HG03039 (cell line): ENCODE results near the gene KRT76.

Source experiments
- ATAC-seq: cut with Tn5 transposase; IDR thresholded peaks from one replicate; pipeline ENCODE4 v1.9.1; 2021; ENCODE audit warnings: mild to moderate bottlenecking, moderate library complexity; ENCODE audit not compliant: unreplicated experiment

The KRT76 gene

GRCh38 chr12:52813885-52814709 is 37.0 kb upstream of the KRT76 start, which contains the start of gene KRT4:
KRT4 (minus strand) TSS chr12:52814116; CDS start chr12:52814058, 58 bp downstream.
- no peak for ATAC-seq

GRCh38 chr12:52813203-52813819 is 36.2 kb upstream of the KRT76 start:
- ATAC-seq: no peak

- no peak for ATAC-seq
These were observed 35.6 kb upstream of the KRT76 start for GRCh38 chr12:52812749-52813148.

- ATAC-seq: no peak
These were observed 34.9 kb upstream of the KRT76 start for GRCh38 chr12:52812073-52812400.

GRCh38 chr12:52811191-52812072 is 34.3 kb upstream of the KRT76 start:
- no peak for ATAC-seq

GRCh38 chr12:52810554-52810953 is 33.4 kb upstream of the KRT76 start:
- no peak for ATAC-seq

- no peak for ATAC-seq
These were observed 32.0 kb upstream of the KRT76 start for GRCh38 chr12:52809166-52809565.

GRCh38 chr12:52808573-52809160 is 31.5 kb upstream of the KRT76 start:
- ATAC-seq: no peak

GRCh38 chr12:52807544-52808470 is 30.7 kb upstream of the KRT76 start:
- no peak for ATAC-seq

- ATAC-seq: no peak
These were observed 29.8 kb upstream of the KRT76 start for GRCh38 chr12:52806821-52807543.

- no peak for ATAC-seq
These were observed 29.1 kb upstream of the KRT76 start for GRCh38 chr12:52806169-52806811.

GRCh38 chr12:52805739-52806138 is 28.6 kb upstream of the KRT76 start:
- no peak for ATAC-seq

GRCh38 chr12:52805000-52805399 is 27.9 kb upstream of the KRT76 start:
- no peak for ATAC-seq

GRCh38 chr12:52802442-52802841 is 25.3 kb upstream of the KRT76 start:
- no peak for ATAC-seq

GRCh38 chr12:52801773-52802172 is 24.6 kb upstream of the KRT76 start:
- ATAC-seq: no peak

- ATAC-seq: no peak
These were observed 23.2 kb upstream of the KRT76 start for GRCh38 chr12:52800259-52800917.

- ATAC-seq: no peak
These were observed 22.5 kb upstream of the KRT76 start for GRCh38 chr12:52799505-52800211.
